ENCODE measurements around the gene OMP.

The OMP gene

GRCh38 chr11:77057938-77058474 lies 44.6 kb upstream of the OMP start:
- TF ChIP-seq ZFX (IDR thresholded peaks at IDR 0.05; ENCODE audit: borderline replicate concordance): no peak
- TF ChIP-seq, protein P1, sequence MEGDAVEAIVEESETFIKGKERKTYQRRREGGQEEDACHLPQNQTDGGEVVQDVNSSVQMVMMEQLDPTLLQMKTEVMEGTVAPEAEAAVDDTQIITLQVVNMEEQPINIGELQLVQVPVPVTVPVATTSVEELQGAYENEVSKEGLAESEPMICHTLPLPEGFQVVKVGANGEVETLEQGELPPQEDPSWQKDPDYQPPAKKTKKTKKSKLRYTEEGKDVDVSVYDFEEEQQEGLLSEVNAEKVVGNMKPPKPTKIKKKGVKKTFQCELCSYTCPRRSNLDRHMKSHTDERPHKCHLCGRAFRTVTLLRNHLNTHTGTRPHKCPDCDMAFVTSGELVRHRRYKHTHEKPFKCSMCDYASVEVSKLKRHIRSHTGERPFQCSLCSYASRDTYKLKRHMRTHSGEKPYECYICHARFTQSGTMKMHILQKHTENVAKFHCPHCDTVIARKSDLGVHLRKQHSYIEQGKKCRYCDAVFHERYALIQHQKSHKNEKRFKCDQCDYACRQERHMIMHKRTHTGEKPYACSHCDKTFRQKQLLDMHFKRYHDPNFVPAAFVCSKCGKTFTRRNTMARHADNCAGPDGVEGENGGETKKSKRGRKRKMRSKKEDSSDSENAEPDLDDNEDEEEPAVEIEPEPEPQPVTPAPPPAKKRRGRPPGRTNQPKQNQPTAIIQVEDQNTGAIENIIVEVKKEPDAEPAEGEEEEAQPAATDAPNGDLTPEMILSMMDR (IDR thresholded peaks at IDR 0.05): no peak
- H3K27ac ChIP-seq: no peak overlapping the region

- TF ChIP-seq, protein P1 (IDR thresholded peaks at IDR 0.05): no peak
- no peak for TF ChIP-seq ZFX (IDR thresholded peaks at IDR 0.05; ENCODE audit: borderline replicate concordance)
Measured at GRCh38 chr11:77058900-77059299, 43.7 kb upstream of the OMP start.

GRCh38 chr11:77059806-77060205 lies 42.8 kb upstream of the OMP start:
- TF ChIP-seq ZFX (IDR thresholded peaks at IDR 0.05; ENCODE audit: borderline replicate concordance): no peak
- TF ChIP-seq, protein P1 (IDR thresholded peaks at IDR 0.05): no peak

More at GRCh38 chr11:77058900-77059299, 43.7 kb upstream of the OMP start:
- H3K27ac ChIP-seq: no peak overlapping the region

GRCh38 chr11:77060234-77060633 lies 42.4 kb upstream of the OMP start:
- H3K27ac ChIP-seq: peak overlapping the region; percentile 59
- TF ChIP-seq ZFX (IDR thresholded peaks at IDR 0.05; ENCODE audit: borderline replicate concordance): no peak
- TF ChIP-seq, protein P1 (IDR thresholded peaks at IDR 0.05): no peak

More at GRCh38 chr11:77059806-77060205, 42.8 kb upstream of the OMP start:
- no peak overlapping the region for H3K27ac ChIP-seq

DNA sequence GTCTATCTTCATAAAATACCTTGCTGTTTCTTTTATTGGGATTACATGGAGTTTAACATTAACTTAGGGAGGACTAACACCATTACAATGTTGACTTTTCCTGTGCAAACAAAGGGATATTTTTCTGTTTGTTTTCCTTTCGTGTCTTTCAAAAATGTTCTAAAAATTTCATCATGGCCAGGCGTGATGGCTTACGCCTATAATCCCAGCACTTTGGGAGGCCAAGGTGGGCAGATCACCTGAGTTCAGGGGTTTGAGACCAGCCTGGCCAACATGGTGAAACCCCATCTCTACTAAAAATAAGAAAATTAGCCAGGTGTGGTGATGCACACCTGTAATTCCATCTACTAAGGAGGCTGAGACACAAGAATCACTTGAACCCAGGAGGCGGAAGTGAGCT lies 41.4 kb upstream of the OMP start:
- peak overlapping the region; percentile 59 for H3K27ac ChIP-seq

DNA sequence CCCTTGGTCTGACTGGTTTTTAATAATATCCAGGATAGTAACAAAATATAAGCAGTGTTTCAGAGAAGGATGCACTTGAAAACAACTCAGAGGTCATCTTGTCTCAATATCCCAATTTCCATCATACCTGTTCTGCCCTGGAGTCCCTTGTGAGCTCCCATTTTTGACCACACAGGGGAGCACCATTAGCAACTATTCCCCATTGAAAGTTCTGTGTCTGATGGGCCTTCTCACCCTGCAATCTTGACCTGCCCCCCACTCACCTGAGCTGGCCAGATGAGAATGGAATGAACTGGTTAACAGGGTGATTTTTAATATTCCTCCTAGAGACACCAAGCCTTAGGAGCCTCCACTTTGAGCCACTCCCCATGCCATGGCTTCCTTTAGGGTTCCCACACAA lies 39.7 kb upstream of the OMP start:
- TF ChIP-seq ZFX (IDR thresholded peaks at IDR 0.05; ENCODE audit: borderline replicate concordance): no peak
- TF ChIP-seq, protein P1 (IDR thresholded peaks at IDR 0.05): peak; percentile 16; the same call in 1 of the 2 replicates
- no peak overlapping the region for H3K27ac ChIP-seq

GRCh38 chr11:77063407-77063806 lies 39.2 kb upstream of the OMP start:
- H3K27ac ChIP-seq: no peak overlapping the region
- no peak for TF ChIP-seq ZFX (IDR thresholded peaks at IDR 0.05; ENCODE audit: borderline replicate concordance)
- TF ChIP-seq, protein P1 (IDR thresholded peaks at IDR 0.05): no peak

GRCh38 chr11:77063861-77064260 lies 38.8 kb upstream of the OMP start:
- no peak overlapping the region for H3K27ac ChIP-seq
- TF ChIP-seq, protein P1 (IDR thresholded peaks at IDR 0.05): no peak
- TF ChIP-seq ZFX (IDR thresholded peaks at IDR 0.05; ENCODE audit: borderline replicate concordance): no peak

Data from 22Rv1 (cell line).